Measurements from ENCODE around the gene LIMS2.

The LIMS2 gene

DNA sequence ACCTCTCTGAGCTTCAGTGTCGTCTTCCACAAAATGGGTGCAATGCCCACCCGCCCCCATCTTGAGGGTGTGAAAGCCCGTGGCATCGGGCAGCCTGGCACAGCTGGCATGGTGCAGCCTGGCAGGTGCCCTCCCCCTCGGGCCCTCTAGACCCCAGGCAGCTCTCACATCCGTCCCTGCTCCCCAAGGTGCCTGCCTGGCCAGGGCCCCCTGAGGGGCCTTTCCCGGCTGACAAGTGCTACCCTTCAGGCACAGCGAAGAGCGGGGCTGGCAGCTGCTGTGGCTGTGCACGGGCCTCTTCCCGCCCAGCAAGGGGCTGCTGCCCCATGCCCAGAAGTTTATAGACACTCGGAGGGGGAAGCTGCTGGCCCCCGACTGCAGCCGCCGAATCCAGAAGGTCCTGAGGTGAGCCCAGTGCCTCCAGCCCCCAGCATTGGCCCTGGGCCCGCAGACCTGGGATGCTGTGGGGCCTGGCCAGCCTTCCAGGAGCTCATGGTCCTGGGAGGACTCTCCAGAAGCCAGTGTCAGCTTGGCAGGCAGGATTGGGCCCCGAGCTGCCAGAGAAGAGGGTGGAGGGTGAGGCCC is 43.2 kb downstream of the LIMS2 start:
- no peak for DNase-seq

DNA sequence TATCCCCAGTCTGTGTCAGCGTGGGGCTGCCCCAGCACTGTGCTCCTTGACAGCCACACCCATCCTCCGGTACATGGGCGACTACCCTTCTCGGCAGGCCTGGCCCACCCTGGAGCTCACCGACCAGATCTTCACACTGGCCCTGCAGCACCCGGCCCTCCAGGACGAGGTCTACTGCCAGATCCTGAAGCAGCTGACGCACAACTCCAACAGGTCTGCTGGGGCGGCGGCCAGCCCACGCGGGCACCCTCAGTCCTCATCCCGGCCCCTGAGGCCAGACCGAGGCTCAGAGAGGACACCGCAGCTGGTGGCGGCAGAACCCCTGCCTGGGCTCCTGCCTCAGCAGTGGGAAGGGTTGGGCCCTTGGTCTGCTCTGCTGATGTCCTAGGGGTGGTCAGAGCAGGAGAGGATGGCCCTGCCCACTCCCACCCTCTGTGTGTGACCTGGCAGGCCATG is 43.8 kb downstream of the LIMS2 start:
- no peak for DNase-seq

DNA sequence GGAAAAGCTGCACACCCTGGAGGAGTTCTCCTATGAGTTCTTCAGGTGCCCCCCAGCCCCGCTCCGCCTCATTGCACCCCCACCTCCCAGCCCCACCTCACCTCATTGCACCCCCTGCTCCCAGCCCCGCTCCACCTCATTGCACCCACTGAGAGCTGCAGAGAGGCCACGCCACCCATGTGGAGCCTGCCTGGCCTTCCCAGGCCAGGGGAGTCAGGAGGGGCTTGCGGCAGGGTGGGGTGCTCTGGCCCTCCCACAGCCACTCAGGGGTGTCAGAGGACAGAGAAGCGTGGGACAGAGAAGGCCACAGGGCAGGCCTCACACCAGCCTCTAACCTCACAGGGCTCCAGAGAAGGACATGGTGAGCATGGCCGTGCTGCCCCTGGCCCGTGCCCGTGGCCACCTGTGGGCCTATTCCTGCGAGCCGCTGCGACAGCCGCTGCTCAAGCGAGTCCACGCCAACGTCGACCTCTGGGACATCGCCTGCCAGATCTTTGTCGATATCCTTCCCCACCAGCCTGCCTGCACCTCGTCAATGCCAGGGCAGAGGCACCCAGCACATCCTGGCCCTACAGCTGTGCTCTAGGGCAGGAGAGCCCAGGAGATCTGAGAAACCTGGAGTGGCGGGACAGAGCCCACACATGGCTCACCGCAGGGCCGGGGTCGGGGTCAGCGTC is 44.3 kb downstream of the LIMS2 start:
- DNase-seq, result no peak

DNA sequence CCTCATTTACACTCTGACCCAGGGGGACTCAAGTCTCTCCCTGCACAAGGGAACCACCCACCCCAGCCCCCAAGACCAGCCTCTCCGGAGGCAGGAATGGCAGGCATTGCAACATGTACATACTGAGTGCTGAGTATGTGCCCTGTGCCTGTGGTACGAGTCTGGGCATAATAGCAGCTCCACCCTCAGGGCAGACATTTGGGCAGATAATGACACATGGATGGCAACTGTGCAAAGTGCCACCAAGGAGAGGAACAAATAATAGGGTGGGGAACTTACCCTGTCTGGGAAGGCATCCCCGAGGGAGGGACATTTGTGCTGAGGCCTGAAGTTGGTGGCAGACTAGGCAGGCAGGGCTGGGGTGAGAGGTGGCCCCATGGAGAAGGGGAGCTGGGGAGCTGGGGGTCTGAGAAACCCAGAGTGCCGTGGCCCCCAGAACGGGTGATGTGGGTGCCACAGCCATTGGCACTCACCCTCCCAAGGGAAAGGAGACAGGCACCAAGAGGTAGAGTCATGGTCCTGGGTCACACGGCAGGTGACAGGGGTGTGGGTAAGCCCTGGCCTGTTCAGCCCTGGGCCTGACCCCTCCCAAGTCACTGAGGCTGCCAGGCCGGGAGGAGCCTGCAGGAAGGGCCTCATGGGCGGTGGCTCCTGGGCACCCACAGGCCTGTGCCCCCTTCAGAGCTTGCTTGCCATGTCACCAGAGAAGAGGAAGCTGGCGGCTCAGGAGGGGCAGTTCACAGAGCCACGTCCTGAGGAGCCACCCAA is 45.0 kb downstream of the LIMS2 start:
- no peak for DNase-seq

DNA sequence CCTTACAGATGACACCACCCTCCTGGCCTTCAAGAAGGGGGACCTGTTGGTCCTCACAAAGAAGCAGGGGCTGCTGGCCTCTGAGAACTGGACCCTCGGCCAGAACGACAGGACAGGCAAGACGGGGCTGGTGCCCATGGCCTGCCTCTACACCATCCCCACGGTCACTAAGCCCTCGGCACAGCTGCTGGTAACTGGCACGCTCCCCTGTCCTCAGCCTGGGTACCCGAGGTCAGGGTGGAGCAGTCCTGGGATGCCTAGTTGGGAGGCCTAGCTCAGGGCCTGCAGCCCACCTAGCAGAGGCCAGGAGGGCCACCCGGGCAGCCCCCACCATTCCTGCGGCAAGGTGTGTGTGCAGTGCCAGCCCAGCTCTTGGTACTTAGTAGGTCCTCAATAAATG is 45.7 kb downstream of the LIMS2 start:
- no peak for DNase-seq

DNA sequence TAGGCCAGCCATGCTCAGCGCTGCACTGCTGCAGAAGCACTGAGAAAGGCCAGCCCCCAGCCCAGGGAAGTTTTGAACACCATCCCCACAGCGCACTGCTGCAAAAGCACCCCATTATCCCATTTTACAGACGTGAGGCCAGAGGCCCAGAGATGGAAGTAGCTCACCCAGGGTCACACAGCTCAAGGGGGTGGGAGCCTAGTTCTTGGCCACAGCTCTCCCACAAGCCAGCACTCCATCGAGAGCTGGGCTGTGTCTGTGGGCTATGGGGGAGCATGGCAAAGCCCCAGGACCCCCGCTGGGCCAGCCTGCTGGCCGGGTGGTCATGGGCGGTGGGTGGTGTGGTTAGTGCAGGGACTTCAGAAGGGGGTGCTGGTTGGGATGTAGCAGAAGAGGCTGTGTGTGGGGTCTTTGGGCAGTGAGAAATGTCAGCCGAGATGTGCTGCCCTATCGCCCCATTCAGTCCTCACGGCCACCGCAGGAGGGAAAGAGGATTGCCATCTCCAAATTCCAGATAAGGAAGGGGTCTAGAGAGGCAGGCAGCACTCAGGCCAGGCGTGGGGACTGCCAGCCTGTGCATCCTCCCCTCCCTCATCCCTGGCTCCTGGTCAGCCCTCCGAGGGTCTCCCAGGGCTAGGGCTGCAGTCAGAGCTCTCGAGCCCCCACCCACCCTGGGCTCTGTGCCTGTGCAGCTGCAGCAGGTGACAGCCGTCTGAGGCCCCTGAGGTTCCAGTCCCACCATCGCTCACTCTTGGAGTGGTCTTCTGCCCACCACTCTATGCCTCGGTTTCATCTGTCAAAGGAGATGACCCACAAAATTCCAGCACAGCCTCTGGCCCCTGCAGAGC is 46.3 kb downstream of the LIMS2 start:
- DNase-seq, result no peak

DNA sequence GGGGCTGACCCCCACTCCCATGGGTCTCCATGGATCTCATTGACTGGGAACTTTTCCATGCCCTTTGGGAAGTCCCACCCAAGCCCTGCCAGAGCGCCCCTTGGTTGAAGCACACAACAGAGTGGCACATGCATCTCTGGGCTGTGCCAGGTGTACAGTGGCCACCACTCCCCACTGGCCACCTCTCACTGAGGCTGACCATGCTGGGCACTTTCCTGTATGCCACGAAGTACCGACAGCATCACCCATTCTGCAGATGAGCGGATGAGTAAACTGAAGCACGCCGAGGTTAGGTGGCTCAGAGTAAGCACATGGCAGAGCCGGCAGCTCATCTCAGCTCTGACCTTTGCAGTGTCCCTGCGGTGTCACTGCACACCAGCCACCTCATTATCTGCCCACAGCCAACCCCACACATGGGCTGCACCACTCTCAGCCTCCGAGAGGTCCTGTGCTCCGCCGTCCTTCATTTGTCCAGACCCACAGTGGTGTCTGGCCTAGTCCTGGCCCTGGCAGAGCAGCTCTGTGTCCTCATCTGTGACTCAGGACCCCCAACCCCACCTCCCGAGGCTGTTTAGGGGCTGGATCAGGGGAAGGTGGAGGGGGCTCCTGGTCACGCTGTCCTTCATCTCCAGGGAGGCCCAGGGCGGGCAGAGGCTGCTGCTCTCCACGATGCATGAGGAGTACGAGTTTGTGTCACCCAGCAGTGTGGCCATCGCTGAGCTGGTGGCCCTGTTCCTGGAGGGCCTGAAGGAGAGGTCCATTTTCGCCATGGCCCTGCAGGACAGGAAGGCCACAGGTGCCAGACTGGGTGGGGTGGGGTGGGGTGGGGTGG is 47.4 kb downstream of the LIMS2 start:
- no peak for DNase-seq

DNA sequence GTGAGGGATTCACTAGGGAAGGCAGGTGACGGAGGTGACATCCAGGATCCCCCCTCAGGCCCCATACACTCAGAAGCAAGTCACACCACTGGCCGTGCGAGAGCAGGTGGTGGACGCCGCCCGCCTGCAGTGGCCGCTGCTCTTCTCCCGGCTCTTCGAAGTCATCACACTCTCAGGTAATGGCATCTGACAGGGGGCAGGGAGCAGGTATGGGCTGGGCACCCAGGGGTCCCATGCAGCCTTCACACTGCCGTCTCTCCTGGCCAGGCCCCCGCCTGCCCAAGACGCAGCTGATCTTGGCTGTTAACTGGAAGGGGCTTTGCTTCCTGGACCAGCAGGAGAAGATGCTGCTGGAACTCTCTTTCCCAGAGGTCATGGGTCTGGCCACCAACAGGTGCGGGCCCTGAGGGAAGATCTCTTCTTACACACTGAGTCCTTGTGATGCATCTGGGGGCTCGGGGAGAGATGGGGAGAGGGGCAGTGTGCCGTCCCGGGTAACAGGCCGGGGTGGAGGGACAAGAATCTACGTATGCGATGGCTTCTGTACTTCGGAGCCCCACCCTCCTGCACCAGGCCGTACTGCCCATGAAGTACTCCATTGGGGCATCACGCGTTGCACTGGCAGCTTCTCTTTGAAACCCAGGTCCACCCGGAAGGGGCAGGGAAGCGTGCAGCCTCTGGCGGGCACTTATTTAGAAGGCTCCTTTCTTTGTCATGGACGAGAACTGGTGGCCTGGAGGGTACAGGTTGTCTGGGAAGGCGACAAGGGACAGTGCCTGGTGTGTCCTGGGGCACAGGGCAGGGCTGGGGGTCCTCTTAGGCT is 48.2 kb downstream of the LIMS2 start:
- DNase-seq, result no peak

DNA sequence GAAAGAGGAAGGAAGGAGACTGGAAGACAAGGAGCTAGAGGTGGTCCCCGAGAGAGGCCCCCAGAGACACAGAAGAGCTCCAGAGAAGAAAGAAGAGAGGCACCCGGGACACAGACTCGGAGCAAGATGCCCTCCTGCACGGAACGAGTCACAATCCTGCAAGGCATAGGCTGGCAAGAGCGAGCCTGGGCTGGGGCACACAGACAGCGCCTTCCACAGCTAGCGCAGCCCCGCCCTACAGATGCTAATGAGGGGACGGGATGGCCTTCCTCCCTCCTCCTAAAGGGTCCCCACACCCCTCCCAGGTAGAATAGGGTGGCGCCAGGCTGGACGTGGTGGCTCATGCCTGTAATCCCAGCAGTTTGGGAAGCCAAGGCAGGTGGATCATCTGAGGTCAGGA is 49.2 kb downstream of the LIMS2 start:
- no peak for DNase-seq

DNA sequence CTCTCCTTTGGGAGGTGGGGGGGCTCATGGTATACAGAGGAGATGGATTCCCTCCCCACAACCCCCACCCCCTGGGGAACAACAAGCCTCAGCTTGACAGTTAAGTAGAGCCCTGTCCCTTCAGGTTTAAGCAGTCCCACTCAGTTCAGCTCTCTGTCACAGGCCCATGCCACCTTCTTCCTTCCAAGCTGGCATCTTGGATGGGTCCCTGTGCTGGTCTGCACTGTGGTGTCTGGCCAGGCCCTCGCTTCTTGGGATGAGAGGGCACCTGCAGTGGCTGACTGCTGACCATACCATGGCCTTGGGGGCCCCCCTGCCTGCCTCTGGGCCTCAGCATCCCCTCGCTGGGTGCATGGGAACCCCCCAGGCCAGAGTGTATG is 49.8 kb downstream of the LIMS2 start:
- no peak for DNase-seq

DNA sequence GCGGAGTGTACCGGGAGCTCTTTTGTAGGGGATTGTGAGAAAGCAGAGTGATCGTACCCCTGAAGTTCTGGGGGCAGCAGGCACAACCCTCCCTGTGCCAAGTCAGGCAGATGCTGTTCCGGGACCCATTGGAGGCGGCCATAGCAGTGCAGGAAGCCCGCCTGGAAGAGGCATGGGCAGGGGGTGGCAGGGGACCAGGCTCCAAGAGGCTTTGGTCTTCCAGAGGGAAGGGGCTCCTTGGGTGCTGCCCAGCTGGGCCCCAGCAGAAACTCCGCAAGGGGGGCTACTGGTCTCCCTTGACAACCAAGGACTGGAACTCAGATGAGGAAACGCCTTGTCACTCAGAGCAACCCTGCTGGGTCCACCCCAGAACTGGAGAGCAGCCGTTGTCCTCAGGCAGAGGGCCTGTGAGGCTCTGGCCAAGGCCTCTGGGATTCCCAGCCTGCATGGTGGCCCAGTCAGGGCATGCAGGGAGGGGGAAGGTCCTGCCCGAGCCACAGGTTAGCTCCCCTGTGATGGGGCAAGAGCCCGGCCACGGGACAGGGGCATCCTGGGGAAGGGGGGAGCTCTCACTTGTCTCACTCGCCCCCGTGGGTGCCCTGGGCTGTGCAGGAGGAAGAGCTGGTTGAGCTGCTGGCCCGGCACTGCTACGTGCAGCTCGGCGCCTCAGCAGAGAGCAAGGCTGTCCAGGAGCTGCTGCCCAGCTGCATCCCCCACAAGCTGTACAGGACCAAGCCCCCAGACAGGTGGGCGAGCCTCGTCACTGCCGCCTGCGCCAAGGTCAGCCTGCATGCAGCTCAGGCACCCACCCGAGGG is 50.4 kb downstream of the LIMS2 start:
- no peak for DNase-seq

DNA sequence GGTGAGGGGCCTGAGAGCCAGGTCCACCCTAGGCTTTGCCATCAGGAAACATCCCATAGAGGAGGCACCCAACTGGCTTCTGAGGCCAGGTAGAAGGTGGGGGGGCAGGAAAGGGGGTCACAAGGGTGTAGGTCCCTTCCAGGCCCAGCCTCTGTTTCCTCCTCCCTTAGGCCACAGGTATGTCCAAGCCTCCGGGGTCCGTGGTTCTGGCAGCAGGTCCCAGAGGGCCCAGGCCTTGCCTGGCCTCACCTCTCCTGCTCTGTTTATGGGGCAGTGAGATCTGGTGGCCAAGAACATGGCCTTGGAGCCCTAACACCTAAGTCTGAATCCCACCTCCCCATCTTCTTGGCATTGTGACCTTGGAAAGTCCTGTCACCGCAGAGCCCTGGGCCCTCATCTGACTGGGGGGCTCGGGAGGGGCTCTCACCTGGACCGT is 51.0 kb downstream of the LIMS2 start:
- DNase-seq, result no peak

DNA sequence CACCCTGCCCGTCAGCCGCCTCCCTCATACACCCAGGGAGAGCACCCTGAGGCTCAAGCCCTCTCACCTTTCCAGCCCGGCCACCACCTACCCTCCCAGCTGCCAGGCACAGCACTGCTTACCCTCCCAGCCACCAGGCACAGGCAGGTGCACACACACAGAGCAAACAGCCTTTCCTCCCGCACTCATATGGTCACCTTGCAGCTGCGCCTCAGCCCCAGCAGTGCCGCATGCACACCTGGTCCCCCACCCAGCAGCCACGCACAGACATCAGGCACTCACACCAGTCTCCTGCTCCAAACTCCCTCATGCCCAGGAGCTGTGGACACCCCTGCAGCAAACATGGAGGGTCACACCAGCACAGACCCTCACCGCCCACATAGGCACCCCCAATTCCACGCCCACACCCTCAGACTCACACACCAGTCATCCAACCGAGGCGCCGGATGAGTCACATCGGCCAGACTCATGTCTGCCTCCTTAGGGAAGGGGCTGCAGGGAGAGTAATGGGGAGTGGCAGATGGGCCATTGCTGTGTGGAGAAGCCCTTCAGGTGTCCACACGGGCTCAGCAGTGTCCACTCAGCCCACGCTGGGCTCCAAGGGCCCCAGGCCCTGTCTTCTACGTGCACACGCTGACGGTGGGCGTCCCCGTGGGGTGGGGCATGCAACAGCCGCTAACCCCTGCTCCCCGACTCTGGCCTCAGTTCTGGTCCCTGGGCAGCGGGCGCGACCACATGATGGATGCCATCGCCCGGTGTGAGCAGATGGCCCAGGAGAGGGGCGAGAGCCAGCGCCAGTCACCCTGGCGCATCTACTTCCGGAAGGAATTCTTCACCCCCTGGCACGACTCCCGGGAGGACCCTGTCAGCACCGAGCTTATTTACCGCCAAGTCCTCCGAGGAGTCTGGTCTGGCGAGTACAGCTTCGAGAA is 51.7 kb downstream of the LIMS2 start:
- DNase-seq, result no peak

DNA sequence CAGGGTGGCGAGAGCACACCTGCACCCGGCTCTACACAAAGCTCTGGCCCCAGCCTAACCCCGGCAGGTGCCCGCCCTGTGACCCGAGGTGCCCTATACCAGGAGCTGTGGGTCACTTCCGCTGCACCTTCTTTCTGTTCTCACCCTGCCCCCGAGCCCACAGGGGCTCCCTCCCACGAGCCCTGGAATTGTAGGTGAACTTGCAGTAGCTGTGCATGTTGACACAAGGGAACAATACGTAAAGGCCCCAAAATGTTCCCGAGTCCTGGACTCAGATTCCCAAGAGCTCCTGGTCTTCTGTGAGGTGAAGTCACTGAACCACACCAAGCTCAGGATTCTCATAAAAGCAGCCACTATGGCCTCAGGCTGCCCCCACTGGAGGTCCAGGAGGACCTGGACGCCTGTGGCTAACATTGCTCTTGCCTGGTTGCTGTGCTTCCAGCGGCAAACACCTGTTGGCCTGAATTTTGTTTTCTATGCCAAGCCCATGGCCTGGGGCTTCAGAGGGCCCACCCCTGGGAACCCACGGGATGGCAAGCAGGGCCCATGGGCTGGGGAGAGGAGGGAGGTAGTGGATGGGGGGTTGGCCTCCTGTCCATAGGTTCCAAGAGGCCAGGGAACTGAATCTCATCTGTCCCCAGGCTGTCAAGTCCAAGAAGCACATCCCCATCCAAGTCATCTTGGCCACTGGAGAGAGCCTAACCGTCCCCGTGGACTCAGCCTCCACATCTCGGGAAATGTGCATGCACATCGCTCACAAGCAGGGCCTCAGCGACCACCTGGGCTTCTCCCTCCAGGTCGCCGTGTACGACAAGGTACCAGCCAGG is 52.6 kb downstream of the LIMS2 start:
- DNase-seq, result no peak

DNA sequence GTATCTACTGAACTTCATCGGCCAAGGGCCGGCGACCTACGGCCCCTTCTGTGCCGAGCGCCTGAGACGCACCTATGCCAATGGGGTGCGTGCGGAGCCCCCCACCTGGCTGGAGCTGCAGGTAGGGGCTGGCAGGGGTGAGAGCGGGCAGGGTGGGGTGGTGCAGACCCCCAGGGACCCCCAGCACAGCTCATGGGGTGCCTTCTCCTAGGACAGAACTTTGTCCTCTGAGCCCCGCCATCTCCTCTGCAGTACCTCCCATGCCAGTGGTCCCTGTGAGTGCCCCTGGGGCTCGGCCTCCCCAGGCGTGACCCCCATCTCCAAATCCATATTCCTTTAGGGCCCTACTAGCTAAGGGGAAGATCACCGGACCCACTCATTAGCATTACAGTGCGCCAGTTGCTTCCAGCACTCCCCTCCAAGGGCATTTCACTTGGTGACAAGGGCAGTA is 53.3 kb downstream of the LIMS2 start:
- DNase-seq, result no peak

DNA sequence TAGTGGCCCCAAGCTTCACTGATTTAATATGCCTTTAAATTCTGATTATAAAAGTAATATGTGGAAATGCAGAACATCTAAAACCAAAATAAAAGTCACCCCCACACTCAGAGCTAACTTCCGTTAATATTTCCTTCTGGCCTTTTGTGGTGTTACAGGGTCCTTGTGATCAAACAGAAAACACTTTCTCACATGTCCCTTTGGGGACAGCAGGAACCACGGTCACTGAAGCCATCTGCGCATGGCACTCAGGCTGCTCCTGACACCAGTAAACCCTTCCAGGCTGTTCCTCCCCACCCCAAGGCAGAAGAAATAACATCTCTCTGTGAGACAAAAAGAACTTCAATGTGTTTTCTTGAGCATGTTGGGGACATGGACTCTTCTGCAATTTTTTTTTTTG is 54.5 kb downstream of the LIMS2 start:
- DNase-seq, result no peak

DNA sequence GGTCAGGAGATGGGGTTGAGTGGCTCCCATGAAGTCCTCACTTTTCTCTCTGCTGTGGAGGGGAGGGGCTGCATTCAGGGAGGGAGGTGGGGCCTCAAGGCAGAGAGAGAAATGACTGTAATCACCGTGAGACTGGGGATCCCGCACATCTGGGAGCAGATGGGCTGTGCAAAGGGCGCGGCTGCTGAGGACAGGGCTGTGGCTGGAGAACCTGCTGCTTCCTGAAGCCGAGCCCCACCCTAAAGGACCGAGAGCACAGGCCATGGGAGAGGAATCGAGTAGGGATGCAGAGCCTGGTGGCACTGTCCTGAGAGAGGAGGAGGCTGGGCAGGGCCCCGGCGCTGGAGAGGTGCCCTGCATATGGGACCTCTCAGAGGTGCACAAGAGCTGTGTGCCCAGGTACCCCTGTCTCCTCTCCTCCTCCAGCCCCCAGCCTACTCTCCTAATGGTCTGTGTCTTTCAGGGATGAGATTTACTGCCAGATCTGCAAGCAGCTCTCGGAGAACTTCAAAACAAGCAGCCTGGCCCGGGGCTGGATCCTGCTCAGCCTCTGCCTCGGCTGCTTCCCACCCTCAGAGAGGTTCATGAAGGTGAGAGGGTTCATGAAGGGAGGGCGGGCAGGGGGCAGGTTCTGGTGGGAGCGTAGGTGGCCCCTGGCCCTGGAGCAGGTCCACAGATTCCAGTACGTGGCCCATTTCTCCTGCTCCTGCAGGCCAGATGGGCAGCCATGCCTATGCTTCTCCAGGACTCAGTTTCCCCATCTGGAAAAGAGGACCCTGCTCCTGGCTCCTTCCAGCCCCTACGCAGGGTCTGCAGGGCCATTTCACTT is 55.2 kb downstream of the LIMS2 start:
- DNase-seq, result no peak
